ENCODE results near the gene RGSL1.

DNA sequence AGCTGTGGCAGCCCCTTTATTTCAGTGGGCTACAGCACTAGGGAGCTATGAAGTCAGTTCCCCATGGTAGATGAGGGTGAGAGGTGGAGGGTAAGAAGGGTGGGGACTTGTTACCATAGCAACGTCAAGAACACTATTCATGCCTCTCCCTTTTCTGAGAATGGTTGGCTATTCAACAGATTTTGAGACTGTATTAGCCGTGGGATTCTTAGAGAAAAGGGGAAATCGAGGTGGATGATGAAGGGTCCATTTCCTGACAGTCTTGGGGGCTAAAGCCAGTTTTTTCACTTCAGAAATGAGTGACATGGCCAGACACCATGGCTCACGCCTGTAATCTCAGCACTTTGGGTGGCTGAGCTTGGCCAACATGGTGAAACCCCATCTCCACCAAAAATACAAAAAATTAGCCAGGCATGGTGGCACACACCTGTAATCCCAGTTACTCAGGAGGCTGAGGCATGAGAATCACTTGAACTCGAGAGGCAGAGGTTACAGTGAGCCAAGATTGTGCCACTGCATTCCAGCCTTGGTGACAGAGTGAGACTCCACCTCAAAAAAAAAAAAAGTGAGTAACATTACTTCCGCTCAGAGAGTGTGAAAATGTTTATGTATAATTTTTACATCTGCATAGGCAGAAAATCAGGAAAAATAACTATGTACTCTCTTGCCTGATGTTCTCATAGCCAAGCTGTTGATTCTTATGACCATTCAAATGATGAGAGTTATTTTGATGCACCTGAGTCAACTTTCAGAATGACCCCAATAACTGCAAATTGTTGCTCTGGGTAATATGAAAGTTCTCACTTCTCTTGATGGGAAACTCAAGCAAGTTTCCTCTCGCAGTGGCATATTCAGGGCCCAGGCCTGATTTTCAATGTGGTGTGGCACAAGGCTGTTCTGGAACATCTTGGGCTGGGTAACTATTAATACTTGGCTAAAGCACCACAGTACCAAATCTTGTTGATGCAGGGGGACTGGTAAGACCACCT, 23.2 kb upstream of the RGSL1 start:
- TF ChIP-seq CTCF (IDR thresholded peaks at IDR 0.05; ENCODE audit: insufficient read depth, low read length, poor library complexity, severe bottlenecking), result no peak
- no peak for TF ChIP-seq EZH2phosphoT487 (conservative IDR thresholded peaks at IDR 0.05; ENCODE audit: low read length)
